GM13976 (cell line): ENCODE measurements around the gene GPR68.

Experiments
- DNase-seq: peaks from one replicate; pipeline ENCODE4 v3.0.0; 2012; ENCODE audit warnings: low spot score
- in situ Hi-C: fragments of 300-500 bp; cut with MboI; formaldehyde crosslinking; loops from one replicate; pipeline ENCODE4 v1.12.0; 2022; ENCODE audit warnings: low sequenced_read_pairs, mixed read lengths, inconsistent platforms; ENCODE audit not compliant: unreplicated experiment
- TF ChIP-seq, protein P1 (sequence below): IDR thresholded peaks from 2 replicates; pipeline ENCODE4 v1.5.1; 2012; ENCODE audit warnings: borderline replicate concordance, mild to moderate bottlenecking; ENCODE audit not compliant: insufficient read depth; ENCODE audit errors: extremely low read depth, missing control alignments, control extremely low read depth

Gene GPR68

GRCh38 chr14:91255026-91255695, 10.7 kb upstream of the GPR68 start:
- DNase-seq, result no peak
- in situ Hi-C loops, result no loop called here
- TF ChIP-seq, protein P1, sequence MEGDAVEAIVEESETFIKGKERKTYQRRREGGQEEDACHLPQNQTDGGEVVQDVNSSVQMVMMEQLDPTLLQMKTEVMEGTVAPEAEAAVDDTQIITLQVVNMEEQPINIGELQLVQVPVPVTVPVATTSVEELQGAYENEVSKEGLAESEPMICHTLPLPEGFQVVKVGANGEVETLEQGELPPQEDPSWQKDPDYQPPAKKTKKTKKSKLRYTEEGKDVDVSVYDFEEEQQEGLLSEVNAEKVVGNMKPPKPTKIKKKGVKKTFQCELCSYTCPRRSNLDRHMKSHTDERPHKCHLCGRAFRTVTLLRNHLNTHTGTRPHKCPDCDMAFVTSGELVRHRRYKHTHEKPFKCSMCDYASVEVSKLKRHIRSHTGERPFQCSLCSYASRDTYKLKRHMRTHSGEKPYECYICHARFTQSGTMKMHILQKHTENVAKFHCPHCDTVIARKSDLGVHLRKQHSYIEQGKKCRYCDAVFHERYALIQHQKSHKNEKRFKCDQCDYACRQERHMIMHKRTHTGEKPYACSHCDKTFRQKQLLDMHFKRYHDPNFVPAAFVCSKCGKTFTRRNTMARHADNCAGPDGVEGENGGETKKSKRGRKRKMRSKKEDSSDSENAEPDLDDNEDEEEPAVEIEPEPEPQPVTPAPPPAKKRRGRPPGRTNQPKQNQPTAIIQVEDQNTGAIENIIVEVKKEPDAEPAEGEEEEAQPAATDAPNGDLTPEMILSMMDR, result no peak

DNA sequence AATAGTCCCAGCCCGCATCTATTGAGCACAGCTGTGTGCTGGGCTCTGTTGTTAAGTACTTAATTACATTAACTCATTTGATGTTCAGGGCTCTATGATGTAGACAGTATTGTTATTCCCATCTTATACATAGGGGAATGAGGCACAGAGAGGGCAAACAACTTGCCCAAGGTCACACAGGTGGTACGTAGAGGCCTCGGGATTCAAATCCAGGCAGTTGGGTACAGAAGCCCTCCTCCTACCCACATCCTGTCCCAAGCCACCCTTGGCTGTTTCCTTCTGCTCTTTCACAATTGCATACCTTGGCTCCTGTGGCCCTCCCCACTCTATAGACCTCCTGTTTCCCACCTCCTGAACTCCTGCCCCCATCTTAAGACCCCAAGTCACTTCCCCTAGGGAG, 10.0 kb upstream of the GPR68 start:
- no peak for DNase-seq
- TF ChIP-seq, protein P1, result no peak
- in situ Hi-C loops, result no loop called here

- TF ChIP-seq, protein P1, result no peak
- in situ Hi-C loops, result no loop called here
- no peak for DNase-seq
Measured at GRCh38 chr14:91253795-91254323, 9.4 kb upstream of the GPR68 start.

DNA sequence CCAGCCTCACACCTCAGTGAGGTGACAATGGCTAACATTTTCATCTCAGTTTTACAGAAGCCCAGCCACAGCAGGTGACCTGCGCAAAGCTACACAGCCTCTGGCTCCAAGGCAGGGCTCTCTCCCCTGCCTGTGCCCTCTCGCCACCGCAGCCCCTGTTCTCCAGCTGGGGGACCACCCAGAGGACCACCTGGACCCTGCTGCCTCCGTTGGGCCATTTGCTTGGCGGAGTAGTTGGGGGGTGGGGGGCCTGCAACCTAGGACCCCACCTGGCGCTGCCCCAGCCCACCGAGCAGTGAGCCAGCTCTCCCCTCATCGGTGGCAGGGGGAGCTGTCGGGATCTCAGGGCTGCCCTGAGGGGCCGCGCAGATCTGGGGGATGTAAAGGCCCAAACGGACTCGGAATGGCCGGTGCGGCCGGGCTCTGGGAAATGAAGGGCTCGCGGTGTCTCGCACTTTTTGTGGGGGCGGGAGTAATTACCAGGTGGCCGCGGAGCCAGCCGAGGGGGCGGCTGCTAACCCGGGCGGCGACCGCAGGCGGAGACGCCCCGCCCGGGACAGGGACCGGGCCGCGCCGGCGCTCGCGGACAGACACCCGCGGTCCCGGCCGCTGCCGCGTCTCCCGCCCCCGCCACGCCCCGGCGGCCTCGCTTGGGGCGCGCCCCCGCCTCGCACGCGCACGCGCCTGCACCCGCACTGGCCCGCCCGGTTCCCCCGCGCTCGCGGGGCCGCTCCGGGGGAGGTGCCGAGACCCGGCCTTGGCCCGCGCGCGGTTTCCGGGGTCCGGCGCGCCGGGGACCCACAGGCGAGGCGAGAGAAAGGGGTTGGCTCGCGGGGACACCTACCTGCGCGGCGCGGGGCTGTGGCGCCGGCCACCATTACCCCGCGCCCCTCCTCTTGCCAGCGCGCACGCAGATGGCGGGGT, 8.6 kb upstream of the GPR68 start:
- TF ChIP-seq, protein P1, result no peak
- peak; percentile 80 for DNase-seq
- in situ Hi-C loops, result no loop called here

- DNase-seq, result no peak
- TF ChIP-seq, protein P1, result no peak
- in situ Hi-C loops, result no loop called here
Measured at GRCh38 chr14:91250912-91251311, 6.4 kb upstream of the GPR68 start.

DNA sequence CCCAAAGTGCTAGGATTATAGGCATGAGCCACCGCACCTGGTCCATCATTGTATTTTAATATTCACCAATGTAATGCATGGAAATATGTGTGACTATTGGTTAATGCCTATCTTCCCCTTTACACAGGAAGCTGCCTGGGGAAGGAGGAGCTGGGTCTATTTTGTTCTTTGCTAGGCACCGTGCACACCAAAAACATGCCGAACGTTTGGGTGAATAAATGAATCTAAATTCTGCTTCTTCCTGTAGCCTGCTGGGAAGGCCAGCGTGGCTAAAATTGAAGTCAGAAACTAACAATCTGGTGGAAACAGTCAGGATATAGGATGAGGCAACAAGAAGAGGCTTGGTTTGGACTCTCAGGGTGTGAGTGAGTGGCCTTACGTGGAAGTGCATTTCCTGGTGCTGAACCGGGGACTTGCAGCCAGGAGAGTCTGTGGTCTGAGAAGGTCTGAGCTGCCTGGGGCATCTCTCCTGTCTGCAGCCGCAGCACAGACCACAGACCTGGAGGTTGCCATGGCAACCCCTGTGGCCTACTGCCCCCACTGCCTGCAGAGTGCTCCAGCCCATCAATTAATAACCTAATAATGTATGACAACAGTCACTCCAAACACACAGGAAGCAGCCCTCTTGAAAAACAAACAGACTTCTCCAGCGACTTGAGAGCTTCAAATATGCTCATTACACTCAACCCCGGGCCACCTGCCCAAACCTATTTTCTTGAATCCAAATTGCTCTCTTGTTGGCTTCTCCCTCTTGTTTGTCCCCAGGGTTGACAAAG, 5.5 kb upstream of the GPR68 start:
- TF ChIP-seq, protein P1, result no peak
- in situ Hi-C loops, result no loop called here
- peak; percentile 85 for DNase-seq
